GM21515 (cell line): ENCODE data around the gene SH3RF2.
"Not testable (repeated sequence)": the region's sequence is repeated elsewhere in the genome, so short reads cannot be mapped to it uniquely, and the experiment has no call there.

Experiments
- ATAC-seq: cut with Tn5 transposase; IDR thresholded peaks from one replicate; pipeline ENCODE4 v1.9.1; 2021; ENCODE audit not compliant: unreplicated experiment

The SH3RF2 gene

GRCh38 chr5:145947581-145947980 lies 11.2 kb downstream of the SH3RF2 start:
- no peak for ATAC-seq

GRCh38 chr5:145948047-145948446 lies 11.7 kb downstream of the SH3RF2 start:
- ATAC-seq: no peak

- ATAC-seq: no peak
Measured at GRCh38 chr5:145948921-145949320, 12.5 kb downstream of the SH3RF2 start.

- ATAC-seq: no peak
Measured at GRCh38 chr5:145949474-145949873, 13.1 kb downstream of the SH3RF2 start.

- ATAC-seq: no peak
Measured at GRCh38 chr5:145951071-145951470, 14.7 kb downstream of the SH3RF2 start.

GRCh38 chr5:145953202-145953601 lies 16.8 kb downstream of the SH3RF2 start:
- no peak for ATAC-seq

- ATAC-seq: not testable (repeated sequence)
Measured at GRCh38 chr5:145954140-145954539, 17.8 kb downstream of the SH3RF2 start.

GRCh38 chr5:145957388-145957787 lies 21.0 kb downstream of the SH3RF2 start:
- no peak for ATAC-seq

- no peak for ATAC-seq
Measured at GRCh38 chr5:145958436-145958835, 22.1 kb downstream of the SH3RF2 start.

- no peak for ATAC-seq
Measured at GRCh38 chr5:145960166-145960565, 23.8 kb downstream of the SH3RF2 start.

- no peak for ATAC-seq
Measured at GRCh38 chr5:145960848-145961600, 24.6 kb downstream of the SH3RF2 start.

GRCh38 chr5:145962001-145962400 lies 25.6 kb downstream of the SH3RF2 start:
- no peak for ATAC-seq

- ATAC-seq: not testable (repeated sequence)
Measured at GRCh38 chr5:145964008-145964407, 27.6 kb downstream of the SH3RF2 start.

GRCh38 chr5:145965804-145966203 lies 29.4 kb downstream of the SH3RF2 start:
- ATAC-seq: no peak

GRCh38 chr5:145967296-145967695 lies 30.9 kb downstream of the SH3RF2 start:
- ATAC-seq: no peak

GRCh38 chr5:145968970-145969713 lies 32.8 kb downstream of the SH3RF2 start:
- ATAC-seq: no peak

- ATAC-seq: no peak
Measured at GRCh38 chr5:145969714-145970092, 33.3 kb downstream of the SH3RF2 start.

- no peak for ATAC-seq
Measured at GRCh38 chr5:145971108-145971507, 34.7 kb downstream of the SH3RF2 start.

- ATAC-seq: no peak
Measured at GRCh38 chr5:145971701-145972100, 35.3 kb downstream of the SH3RF2 start.

- ATAC-seq: no peak
Measured at GRCh38 chr5:145975001-145975360, 38.6 kb downstream of the SH3RF2 start.

GRCh38 chr5:145975361-145976066 lies 39.1 kb downstream of the SH3RF2 start:
- ATAC-seq: no peak
